GM18858 (cell line): ENCODE data around the gene TACR2.

Source experiments
- ATAC-seq: cut with Tn5 transposase; IDR thresholded peaks from one replicate; pipeline ENCODE4 v1.9.1; 2021; ENCODE audit not compliant: unreplicated experiment

The TACR2 gene

GRCh38 chr10:69421611-69422308 is 5.0 kb upstream of the TACR2 start:
- ATAC-seq = no peak

- no peak for ATAC-seq
Measured at GRCh38 chr10:69419744-69420126, 3.0 kb upstream of the TACR2 start.

- ATAC-seq = no peak
Measured at GRCh38 chr10:69419096-69419743, 2.5 kb upstream of the TACR2 start.

DNA sequence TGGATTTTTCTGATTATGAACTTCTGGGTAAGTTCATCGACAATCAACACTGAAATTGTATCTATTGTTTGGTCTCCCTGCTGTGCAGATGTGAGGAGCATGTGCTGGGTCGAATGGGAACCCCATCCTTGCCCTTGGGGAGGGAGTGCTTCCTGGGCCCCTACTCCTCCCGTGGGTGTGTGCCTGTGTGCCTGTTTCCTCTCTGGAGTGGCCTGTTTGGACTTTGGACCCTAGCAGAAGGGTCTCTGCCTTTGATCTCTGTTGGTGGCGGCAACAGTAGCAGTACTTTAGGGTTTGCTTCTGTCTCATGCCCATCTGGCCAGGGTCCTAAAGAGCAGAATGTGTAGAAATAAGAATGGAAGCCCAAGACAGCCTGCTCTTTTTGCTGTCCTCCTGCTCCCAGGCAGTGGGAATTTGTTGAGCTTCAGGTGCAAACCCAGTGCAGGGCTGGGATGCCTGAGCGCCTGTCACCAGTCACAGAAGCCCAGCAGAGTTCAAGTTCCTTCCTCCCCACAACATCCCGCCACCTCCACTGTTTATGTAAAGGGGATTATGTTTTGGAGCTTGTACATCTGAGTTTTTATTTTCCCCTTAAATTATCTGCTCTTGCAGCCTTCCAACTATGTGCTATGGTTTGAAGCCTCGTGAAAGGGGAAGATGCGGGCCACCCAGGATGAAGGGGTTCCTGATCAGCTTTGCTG is 1.5 kb upstream of the TACR2 start:
- no peak for ATAC-seq

DNA sequence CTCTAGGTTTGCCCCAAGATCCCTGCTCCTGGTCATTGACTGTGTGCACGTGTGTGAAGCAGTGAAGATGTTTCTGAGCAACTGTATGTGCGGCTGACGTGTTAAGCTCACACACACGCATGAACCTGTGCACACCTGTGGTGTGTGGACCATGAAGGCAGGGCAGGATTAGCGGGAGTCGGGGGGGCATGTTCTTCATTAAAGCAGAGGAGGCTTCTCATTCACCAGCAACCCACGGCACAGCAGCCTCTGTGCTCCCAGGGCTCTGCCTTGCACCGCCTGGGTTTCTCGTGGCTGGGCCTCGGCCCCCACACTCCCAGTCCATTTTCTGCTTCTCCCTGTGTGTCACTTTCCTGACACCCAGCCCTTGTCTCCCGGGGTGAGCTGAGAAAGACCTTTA is 824 bp upstream of the TACR2 start:
- no peak for ATAC-seq

GRCh38 chr10:69415951-69416350 is 767 bp downstream of the TACR2 start:
- ATAC-seq = no peak

- no peak for ATAC-seq
Measured at GRCh38 chr10:69415049-69415448, 1.7 kb downstream of the TACR2 start.

- ATAC-seq = no peak
Measured at GRCh38 chr10:69414036-69415018, 2.4 kb downstream of the TACR2 start.

DNA sequence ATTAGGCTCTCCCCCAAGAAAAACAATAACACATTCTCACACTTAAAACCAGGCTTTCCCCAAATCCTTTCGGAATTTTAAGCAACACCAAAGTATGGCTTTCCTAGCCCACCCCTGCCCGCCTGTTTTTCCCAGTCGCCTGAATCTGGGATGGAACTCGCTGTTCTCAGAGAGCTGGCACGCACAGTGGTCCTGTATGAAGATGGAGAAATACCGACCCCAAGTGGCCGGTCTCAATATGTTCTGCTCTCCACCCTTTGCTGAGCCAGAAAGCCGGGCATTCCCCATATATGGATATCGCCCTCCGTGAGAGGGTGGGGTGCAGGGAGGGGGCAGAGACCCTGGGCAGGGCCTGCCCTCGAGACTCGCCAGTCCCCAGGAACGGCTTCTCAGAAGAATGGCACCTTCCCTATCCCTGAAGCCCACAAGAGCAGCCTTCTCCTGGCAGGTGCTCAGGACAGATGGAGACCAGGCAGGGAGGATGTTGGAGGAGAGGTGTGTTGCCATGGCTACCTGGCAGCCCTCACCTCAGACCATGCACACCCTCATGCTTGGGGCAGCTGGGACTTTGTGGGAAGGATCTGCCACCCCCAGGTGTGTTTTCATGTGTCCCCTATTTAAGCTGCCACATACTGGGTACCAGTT is 3.4 kb downstream of the TACR2 start:
- ATAC-seq = no peak

GRCh38 chr10:69412232-69412790 is 4.4 kb downstream of the TACR2 start:
- no peak for ATAC-seq

DNA sequence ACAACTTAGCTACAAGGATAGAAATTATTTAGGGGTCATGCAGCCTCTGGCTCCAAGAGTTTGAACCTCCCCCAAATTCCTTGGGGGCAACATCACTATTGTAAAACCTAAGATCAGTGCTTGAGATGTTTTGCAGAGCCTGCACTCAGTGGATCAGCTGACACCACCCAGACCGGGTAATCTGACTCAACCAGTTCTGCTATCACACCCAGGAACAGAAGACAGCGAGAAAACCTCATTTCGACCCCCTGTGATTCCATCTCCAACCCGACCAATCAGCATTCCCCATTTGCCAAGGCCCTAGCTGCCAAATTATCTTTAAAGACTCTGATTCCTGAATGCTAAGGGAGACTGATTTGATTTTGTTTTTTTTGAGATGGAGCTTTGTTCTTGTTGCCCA is 5.2 kb downstream of the TACR2 start:
- ATAC-seq = no peak

GRCh38 chr10:69410487-69410886 is 6.2 kb downstream of the TACR2 start:
- ATAC-seq = no peak

DNA sequence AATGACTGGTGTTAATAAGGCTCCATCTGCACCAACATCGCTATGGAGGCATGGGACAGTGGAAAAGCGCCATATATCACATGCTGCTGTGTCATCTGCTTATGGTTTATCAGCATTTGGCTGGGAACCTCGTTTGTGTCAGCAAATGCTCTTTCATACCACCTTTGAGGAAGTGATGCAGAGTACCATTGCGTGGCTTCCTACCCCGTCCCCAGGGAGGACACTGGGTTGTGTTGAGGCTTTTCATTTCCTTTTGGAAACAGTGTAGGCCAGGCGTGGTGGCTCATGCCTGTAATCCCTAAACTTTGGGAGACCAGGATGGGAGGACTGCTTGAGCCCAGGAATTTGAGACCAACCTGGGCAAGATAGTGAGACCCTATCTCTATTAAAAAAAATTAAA is 6.8 kb downstream of the TACR2 start:
- no peak for ATAC-seq

- ATAC-seq = no peak
Measured at GRCh38 chr10:69409176-69409495, 7.6 kb downstream of the TACR2 start.

DNA sequence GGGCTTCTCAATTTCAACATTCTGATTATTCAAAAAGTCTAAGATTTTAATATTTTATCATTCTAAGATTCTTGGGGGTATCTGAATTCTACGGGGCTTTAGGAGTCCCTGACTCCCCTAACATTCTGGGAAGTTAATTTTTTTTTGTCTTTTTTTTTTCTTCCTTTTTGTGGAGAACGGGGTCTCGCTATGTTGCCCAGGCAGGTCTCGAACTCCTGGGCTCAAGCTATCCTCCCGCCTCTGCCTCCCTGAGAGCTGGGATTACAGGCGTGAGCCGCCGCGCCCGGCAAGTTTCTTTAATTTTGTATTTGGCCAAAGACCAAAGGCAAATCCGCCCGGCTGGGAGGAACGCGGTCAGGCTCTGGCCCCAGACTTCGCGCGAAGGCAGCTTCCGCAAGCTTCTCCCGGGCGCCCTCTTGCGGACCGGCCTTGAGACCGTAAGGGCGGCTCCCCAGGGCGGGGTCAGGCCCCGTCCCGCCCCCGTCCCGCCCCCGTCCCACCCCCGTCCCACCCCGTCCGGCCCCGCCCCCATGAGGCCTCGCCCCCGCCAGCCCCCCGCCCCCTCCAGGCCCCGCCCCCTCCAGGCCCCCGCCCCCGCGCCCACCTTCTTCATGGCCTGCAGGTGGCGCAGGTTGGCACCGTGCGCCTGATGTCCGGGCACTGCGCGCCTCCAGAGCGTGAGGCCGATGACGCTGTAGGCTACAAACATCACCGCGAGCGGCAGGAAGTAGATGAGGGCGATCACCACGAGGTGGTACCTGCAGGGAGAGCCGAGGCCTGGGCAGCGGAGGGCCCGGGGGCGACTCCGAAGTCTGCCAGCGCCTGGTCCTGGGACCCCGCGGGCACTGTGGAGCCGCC is 8.2 kb downstream of the TACR2 start:
- peak; percentile 80 for ATAC-seq

DNA sequence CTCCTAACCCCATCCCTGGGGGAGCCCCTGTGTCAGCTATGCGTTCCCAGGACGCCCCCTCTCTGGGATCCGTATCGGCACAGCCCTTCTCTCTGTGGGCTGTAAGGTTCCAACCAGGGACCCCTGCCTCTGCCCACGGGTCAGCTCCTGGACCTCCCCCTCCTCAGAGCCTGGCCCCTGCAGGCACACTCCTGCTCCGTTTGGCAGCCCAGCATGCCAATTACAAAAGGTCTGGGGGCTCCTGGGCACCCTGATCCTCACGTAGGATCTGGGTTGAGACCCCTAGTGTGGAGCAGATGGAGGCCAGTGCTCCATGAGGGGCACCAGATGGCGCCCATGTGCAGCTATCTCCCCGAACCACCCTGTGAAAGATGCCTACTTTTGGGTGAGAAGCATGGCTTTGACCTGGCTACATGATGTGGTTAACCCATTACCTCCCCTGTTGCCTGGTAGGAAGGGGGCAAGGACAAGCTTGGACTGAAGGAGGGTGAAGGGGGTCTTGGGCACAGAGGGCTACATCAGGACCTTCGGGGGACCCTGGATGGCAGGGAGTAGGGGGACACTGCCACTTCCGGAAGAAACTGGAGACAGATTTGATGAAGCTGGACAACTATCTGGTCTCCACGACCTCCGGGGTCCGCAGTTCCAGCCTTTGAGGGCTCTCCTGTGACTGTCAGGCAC is 9.0 kb downstream of the TACR2 start:
- ATAC-seq = no peak

DNA sequence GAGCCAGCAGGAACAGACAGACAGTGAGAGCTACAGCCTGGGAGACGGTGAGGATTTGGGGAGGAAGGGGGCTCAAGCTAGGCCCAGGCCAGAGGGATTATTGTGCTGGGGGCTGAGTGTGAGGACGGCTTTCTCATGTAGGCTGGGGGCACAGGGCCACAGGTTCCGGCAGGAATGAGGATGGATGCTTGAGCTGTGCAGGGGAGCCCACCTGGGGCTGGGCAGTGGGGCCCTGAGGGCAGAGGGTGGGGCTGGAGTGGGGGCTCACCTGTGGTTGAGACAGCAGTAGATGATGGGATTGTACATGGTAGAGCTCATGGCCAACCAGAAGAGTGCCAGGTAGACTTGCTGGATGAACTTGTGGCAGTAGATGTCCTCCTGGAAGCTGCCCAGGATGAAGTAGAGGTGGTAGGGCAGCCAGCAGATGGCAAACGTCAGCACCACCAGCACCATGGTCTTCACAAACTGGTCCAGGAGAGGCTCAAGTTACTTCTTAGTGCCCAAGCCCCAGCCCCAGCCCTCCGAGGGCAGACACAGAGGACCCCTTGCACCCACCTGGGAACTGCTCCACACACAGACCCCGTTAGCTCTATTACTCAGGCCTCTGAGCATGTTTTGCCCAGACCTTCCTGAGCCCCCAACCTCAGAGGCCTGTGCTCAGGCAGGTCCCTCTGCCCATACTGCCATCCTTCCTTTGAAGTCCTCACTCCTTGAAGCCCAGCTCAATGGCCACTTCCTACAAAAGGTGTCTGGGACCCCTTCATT is 9.7 kb downstream of the TACR2 start:
- ATAC-seq = no peak

DNA sequence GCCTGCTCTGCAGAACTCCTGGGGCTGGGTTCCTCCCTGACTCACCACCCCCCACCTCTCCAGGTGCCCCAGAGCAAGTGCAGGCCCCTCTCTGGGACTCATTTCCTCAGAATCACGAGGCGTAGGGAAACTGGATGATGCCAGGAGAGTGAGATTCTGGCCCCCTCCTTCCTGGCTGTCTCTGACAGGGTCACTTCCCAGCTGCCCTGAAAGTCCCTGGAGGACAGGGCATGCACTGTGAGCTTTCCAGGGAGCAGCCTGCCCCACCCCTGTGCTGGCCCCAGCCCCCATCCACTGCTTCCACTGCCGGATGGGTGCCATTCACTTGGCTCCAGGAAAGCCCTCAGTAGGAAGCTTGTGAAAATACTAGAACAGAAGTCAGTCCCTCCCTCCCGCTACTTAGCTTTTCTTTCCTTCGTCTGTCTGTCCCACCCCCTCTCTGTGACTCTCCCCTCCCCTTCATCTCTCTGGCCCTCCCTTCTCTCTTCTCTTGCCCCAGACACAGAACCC is 10.4 kb downstream of the TACR2 start:
- no peak for ATAC-seq
